ENCODE data around the gene ADORA2B.

ADORA2B gene

DNA sequence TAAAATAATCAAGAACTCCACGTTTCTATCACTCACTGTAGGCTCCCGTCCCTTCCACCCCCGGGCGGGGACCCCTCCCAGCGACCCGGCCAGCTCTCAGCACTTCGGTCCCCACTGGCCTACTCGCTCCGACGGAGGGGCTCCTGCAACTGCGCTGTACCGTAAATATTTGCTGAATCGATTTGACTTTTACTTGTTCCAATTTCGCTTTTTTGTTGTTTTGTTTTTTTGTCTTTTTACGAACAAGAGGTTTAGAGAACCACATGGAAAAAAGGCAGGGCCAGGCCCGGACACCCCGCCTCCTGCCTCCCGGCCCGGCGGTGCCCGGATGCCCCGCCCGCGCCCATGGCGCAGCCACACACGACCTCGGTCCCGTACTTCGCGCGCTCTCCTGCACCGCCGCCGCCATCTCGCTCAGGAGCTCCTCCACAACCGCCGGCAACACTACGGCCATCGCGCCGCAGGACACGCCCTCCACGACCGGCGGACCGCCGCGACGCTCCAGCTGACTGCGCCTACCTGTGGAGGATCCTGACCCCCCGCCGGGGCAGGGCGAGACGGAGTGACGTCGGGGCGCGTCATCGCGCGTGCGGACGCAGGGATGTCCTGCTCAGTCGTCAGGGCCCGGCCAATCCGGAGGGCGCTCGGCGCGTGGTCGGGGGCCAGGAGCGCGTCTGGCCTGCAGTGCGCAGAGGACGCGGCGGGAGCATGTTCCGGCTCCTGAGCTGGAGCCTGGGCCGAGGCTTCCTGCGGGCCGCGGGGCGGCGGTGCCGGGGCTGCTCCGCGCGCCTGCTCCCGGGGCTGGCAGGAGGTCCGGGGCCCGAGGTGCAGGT, 54.4 kb downstream of the ADORA2B start, which contains the start of the genes TTC19 and ZSWIM7:
Gene TTC19 (plus strand): TSS at position 684 of the 833 bp plus-strand sequence. CDS start 25 bp downstream, at position 709.
Gene ZSWIM7 (minus strand): TSS at position 564 of the 833 bp plus-strand sequence. CDS start 110 bp downstream, at position 454.
- peak; percentile 94 for DNase-seq

DNA sequence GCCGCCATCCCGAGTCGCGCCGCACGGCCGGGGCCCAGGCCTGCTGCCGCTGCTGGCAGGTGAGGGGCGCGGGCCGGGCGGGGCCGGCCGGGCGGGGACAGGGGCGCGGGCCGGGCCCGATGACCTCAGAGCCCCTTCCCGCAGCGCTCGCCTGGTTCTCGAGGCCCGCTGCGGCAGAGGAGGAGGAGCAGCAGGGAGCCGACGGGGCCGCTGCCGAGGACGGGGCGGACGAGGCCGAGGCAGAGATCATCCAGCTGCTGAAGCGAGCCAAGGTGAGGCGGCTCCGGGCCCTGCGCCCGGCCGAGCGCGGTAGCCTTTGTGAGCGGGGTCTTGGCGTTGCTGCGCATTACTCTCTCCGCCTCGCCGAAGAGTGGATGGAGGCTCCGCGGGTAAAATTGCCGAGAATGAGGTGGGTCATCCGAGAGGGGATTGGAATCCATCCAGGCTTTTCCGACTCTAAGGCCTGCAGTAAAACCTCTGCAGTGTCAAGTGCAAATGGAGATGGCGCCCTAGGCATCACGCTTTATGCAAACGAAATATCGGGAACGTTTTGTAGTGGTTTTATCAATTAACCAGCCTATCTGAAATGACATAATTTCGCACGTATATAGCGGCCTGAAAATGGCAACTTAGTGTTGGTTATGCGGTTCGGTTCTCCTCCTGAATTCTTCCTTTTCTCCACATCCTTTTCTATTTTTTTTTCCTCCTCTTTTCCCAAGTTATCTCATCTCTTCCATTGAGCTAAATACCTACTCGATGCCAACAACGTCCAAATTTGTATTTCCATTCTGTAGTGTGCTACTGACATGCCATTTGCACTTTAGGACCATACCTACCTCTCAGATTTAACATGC, 55.3 kb downstream of the ADORA2B start:
- DNase-seq: peak; percentile 58

DNA sequence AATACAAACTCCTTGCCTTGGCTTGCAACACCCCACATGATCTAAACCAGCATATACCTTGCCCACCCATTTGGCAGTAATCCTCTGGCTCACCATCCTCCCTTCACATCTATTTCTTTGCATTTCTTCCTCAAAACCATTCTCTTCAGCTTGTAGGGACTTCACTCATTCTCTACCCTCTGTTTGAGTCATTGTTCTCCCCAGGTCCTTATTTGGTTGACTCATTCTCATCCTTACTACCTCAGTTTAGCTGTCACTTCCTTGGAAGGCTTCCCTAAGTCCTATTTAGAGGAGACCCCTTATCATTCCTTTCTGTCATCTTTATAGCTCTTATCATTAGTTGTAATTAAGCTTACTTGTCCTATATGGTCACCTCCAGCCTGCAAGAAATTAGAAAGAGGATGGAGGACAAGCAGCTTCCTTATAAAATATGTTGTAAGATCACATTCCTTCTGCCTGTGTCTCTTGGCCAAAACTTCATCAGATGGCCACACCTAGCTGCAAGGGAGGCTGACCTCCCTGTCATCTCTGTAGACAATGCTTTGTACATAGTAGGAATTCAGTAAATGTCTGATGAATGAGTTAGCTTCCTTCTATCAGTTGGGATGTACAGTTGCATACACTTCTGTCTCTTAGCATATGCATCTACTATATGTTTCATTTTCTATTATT, 56.4 kb downstream of the ADORA2B start:
- DNase-seq: no peak

DNA sequence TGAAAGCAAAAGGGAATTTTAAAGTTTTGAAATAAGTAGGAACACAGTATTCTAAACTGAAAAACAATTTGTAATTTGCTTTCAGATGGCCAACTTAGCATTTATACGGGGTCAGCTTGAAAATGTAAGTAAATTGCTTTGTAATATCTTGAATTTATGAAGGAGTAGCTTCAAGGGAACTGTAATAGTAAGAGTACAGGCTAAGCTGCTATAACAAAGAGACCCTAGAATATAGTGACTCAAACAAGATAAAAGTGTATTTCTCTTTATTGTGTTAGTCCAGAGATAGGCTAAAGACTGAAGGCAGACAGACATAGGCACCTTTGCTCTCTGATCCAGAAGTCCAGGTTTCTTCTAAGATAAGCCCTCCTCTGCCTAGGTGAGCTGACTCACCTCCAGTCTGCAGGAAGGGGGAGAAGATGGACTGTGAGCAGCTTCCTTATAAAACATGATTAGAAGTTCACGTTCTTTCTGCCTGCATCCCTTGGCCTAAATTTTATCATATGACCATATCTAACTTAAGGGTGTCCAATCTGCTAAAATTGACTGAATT, 57.9 kb downstream of the ADORA2B start:
- no peak for DNase-seq

DNA sequence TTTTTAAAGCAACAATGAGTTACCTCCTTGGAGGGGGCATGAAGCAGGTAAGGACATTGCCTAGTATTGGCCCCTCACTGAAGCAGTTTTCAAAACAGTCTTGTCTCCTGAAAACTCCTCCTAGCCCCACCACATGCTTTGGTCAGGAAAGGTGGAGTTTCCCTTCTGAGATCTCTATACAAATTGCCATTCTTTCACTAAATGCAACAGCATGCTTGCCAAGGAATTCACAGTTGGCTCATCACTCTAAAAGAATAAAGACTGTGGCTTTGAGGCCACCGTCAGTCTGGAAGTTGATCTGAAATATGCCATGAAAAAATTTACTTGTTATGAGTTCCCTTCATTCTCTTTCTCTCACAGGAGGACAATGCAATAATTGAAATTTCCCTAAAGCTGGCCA, 58.9 kb downstream of the ADORA2B start:
- DNase-seq: no peak

DNA sequence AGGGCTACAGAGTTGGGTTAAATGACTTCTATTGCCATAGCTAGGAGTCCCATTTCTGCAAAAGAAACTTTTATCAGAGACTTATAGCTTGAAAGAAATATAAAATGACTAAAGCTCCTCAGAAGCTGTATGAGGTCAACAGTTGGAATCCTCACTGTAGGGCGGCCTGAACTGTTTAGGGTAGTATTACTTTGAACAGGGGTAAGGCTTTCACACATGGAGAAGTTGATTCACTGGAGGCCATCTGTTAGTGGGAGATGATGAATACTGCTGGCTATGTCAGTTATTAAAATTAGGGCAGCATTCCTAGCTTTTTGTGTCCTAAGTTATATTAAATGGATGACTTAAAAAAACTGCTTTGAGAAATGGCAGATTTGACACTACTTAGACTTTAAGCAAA, 60.7 kb downstream of the ADORA2B start:
- DNase-seq: no peak

DNA sequence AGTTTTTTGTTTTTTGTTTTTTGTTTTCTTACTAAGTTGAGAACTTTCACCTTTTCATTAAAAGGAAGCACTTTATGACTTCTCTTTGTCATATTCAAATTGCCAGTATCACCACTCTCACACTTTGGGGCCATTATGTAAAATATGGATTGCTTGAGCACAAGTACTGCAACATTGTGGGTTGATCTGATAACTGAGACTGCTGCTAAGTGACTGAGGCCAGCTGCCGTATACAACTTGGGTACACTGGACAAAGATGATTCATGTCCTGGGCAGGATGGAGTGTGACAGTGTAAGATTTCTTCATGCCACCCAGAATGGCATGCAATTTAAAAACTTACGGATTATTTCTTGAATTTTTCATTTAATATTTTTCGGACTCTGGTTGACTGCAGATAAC, 62.5 kb downstream of the ADORA2B start:
- no peak for DNase-seq

DNA sequence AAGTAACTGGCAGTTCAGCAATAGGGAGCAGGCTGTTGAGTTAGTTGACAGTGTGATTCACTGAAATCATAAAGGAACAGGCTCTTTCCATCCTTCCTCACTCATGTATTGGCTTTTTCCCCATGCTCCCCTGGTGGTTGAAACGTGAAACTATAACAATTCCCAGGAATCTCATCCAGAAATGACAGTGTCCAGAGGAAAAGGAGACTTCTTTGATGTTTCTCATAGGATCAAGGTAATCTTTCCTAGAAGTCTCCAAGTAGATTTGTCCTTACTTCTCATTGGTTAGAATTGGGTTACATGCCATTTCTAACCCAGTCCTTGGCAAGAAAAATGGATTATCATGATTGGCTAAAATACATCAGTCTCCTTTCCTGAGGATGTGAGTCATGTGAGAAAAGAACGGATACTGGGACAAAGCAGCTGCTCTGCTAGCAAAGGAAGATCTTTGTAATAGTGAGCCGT, 69.0 kb downstream of the ADORA2B start:
- no peak for DNase-seq

DNA sequence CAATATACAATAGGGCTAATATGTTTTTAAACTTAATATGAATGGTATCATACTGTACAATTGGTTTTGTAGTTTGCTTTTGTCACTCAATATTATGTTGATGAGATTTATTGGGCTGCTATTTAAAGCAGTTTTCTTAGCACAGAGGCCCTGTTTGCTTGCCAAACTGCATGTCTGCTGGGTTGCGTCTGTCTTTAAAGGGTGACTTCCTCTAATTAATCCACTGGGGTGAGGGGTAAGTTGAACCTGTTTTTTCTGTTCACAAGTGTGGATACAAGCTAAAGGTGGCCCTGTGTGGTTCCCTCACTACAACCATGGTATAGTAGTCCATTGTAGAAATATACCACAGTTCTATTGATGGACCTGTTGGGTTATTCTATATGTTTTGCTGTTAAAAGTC, 74.4 kb downstream of the ADORA2B start:
- DNase-seq: no peak

DNA sequence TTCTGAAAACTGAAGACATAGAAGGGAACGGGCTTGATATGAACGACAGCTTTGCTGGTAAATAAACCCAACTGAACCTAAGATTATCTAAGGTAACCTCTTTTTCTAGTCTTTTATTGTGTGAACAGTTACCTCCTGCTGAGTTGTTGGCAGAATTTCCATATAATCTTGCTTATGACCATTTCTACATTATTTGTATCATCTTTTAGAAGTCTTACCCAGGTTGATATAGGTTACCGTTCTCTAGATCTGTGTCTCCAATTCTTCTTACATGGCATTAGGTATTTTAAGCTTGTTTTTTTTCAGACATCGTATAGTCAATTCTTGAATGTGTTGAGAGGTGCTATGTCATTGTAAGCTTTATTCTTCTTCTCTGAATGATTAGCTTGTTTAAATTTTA, 79.0 kb downstream of the ADORA2B start:
- DNase-seq: no peak

DNA sequence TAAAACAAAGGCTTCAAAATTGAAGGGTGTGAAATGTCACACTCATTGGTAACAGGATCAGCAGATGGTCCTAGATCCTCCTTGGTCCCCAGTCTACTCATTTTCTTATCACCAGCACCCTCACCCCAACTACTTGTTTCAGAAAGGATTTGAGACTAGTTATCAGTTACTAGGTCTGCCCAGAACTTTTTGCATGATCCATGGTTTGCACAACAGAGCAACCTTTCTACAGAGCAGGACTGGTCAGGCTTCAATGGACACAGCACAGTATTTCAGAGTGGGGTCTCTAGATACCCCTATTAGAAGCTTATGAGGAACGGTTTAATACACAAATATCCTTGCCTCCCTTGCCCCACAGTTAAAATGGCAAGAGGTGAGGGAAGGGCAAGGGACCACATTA, 80.3 kb downstream of the ADORA2B start:
- no peak for DNase-seq
